Psoas muscle (tissue), 8 donors: ENCODE data around the gene BMP8A. TPM values are rescaled to one million over a fixed set of nuclear protein-coding genes. Genes with fewer than 3 reads are reported as not detected.

Source experiments
- ATAC-seq, 4 donors: fragments of 200-7000 bp; cut with Tn5 transposase; one replicate each; pipeline ENCODE4 v1.9.1; 2020; ENCODE audit warnings: moderate library complexity in 3 of 4, mild to moderate bottlenecking in 2 of 4
- DNase-seq, 2 donors: peaks; one replicate each; pipeline ENCODE4 v3.0.0-alpha.2; 2020
- H3K27ac ChIP-seq: fragments of 200-600 bp; one replicate; pipeline ENCODE4 v1.8.0; 2022
- H3K27me3 ChIP-seq, 3 donors: fragments of 200-600 bp in 1 of 3; one replicate each; pipeline versions ENCODE4 v1.6.1 to v1.8.0; 2013 to 2022; ENCODE audit warnings: low read length in 2 of 3, mild to moderate bottlenecking in 2 of 3, moderate library complexity in 1 of 3; ENCODE audit not compliant: insufficient read depth in 3 of 3
- H3K36me3 ChIP-seq, 2 donors: fragments of 200-600 bp in 1 of 2; one replicate each; pipeline versions ENCODE4 v1.6.1 to v1.8.0; 2013 to 2022; ENCODE audit warnings: low read depth in 1 of 2, mild to moderate bottlenecking in 1 of 2, moderate library complexity in 1 of 2; ENCODE audit not compliant: insufficient read depth in 1 of 2
- H3K4me1 ChIP-seq: fragments of 200-600 bp; one replicate; pipeline ENCODE4 v1.8.0; 2022
- H3K4me3 ChIP-seq: fragments of 200-600 bp; one replicate; pipeline ENCODE4 v1.8.0; 2022; ENCODE audit warnings: mild to moderate bottlenecking
- H3K9me3 ChIP-seq: fragments of 200-600 bp; one replicate; pipeline ENCODE4 v1.8.0; 2022
- CTCF ChIP-seq: fragments of 200-600 bp; IDR thresholded peaks from one replicate; pipeline ENCODE4 v1.8.0; 2022; ENCODE audit warnings: antibody characterized with exemption
- WGBS, 3 donors: extraction: QIAGEN DNeasy Blood & Tissue Kit; methylation state at CpG; one replicate each; pipeline versions ENCODE4 v1.1.6 to v1.1.7; 2013; 5-methylcytosine and 5-hydroxymethylcytosine counted together
- intact Hi-C, 2 donors: fragments of 100-400 bp; cut with DNase I; formaldehyde crosslinking; loops; one replicate each; pipeline versions ENCODE4 v1.11.0 to v1.14.2; 2022
- polyA plus RNA-seq, 3 donors: library from polyadenylated mRNA; stranded (reverse); fragments of 200-250 nt; gene quantifications; one replicate each; pipeline ENCODE4 v1.2.3, GENCODE V29; 2013
- total RNA-seq, 4 donors: library from RNA; stranded (reverse); fragmentation: NEBNext Ultra II Directional in 2 of 4; extraction: Animal tissue kit (Norgen Biotek cat#: 25700) in 2 of 4; gene quantifications; one replicate each; pipeline versions ENCODE4 v1.2.1 to v1.2.4, GENCODE V29; 2021 to 2023
- donor health status: healthy with polysubstance abuse.
- donor health status: DM: no; HTN: no; CAD: no; lungs with moderate emphysema.
- donor health status: Bipolar disorder and iron deficiency.
- donor health status: healthy.
- donor health status: DM: yes; HTN: yes; CAD: no.
- donor health status: DM: no; HTN: no; CAD: no.
- donor health status: DM: no; HTN: no; CAD: no.
- donor health status: DM: yes; HTN: yes; CAD: no.

The BMP8A gene
- total and polyA plus RNA-seq, 7 donors, result 0.04 TPM; not detected in 6

- TF ChIP-seq CTCF, result no peak
- Histone ChIP-seq H3K4me1 (peaks cover 27% of the 10 kb centered on the region), H3K4me3 (no peak overlapping the region), H3K9me3 (no peaks in the 10 kb centered on the region), H3K27me3 (no peaks in the 10 kb centered on the region), H3K27ac (peak overlapping the region; percentile 8), H3K36me3 (peaks cover 39 to 79% of the 10 kb centered on the region in 2 donors)
- 88 to 90% (median 89%) methylated on average over 11 of the region's 11 CpGs for WGBS, 3 donors
- DNase-seq (no peak), ATAC-seq (no peak)
- intact Hi-C loops, result no loop called here
Measured at GRCh38 chr1:39570477-39571177, 79.2 kb downstream of the BMP8A start.

- no peak for TF ChIP-seq CTCF
- no peak for DNase-seq
- H3K27me3 ChIP-seq, result no peaks in the 10 kb centered on the region
- H3K4me1 ChIP-seq, result peaks cover 27% of the 10 kb centered on the region
- peaks cover 37 to 74% of the 10 kb centered on the region in 2 donors for H3K36me3 ChIP-seq
- no peaks in the 10 kb centered on the region for H3K9me3 ChIP-seq
- no peak overlapping the region for H3K4me3 ChIP-seq
- intact Hi-C loops, result no loop called here
- no peak for ATAC-seq
- WGBS, 3 donors, result 92 to 94% (median 93%) methylated on average over 9 of the region's 9 CpGs
- peak overlapping the region; percentile 8 for H3K27ac ChIP-seq
Measured at GRCh38 chr1:39571178-39571483, 79.7 kb downstream of the BMP8A start.

GRCh38 chr1:39572379-39573096 is 81.1 kb downstream of the BMP8A start:
- H3K27me3 ChIP-seq, result no peaks in the 10 kb centered on the region
- WGBS, 3 donors, result 43 to 56% (median 54%) methylated on average over 5 of the region's 5 CpGs
- no peak for ATAC-seq
- H3K9me3 ChIP-seq, result no peaks in the 10 kb centered on the region
- H3K4me1 ChIP-seq, result peaks cover 19% of the 10 kb centered on the region
- intact Hi-C loops, result no loop called here
- DNase-seq, result no peak
- H3K4me3 ChIP-seq, result peak overlapping the region; percentile 77
- H3K27ac ChIP-seq, result no peak overlapping the region
- peaks cover 26 to 60% of the 10 kb centered on the region in 2 donors for H3K36me3 ChIP-seq
- no peak for TF ChIP-seq CTCF

GRCh38 chr1:39573097-39573465 is 81.6 kb downstream of the BMP8A start:
- H3K27me3 ChIP-seq, result no peaks in the 10 kb centered on the region
- peaks cover 26 to 55% of the 10 kb centered on the region in 2 donors for H3K36me3 ChIP-seq
- peak overlapping the region; percentile 89 for H3K27ac ChIP-seq
- intact Hi-C loops, result no loop called here
- no peak for TF ChIP-seq CTCF
- 91 to 100% (median 94%) methylated on average over 1 of the region's 1 CpG for WGBS, 3 donors
- H3K4me3 ChIP-seq, result peak overlapping the region; percentile 77
- peaks cover 19% of the 10 kb centered on the region for H3K4me1 ChIP-seq
- no peak for ATAC-seq
- no peak for DNase-seq
- no peaks in the 10 kb centered on the region for H3K9me3 ChIP-seq
